Body of pancreas (tissue), 4 donors: Measurements from ENCODE around the gene STOML1.

ENCODE experiments used
- POLR2A ChIP-seq, 3 donors: fragments of 450-650 bp; IDR thresholded peaks; one replicate each; pipeline ENCODE4 v1.6.1; 2016; ENCODE audit warnings: antibody characterized with exemption in 3 of 3, mild to moderate bottlenecking in 2 of 3
- TF ChIP-seq, protein P1 (sequence below), 7 experiments: fragments of 450-650 bp in 4 of 7; fragments of 200-600 bp in 3 of 7; sonication (generic) in 3 of 7; IDR thresholded peaks; one replicate each; pipeline ENCODE4 v1.5.1; 2016 to 2019; ENCODE audit warnings: antibody characterized with exemption in 7 of 7

GRCh38 chr15:74036271-74037170 is 44.4 kb upstream of the STOML1 start:
- TF ChIP-seq, protein P1, sequence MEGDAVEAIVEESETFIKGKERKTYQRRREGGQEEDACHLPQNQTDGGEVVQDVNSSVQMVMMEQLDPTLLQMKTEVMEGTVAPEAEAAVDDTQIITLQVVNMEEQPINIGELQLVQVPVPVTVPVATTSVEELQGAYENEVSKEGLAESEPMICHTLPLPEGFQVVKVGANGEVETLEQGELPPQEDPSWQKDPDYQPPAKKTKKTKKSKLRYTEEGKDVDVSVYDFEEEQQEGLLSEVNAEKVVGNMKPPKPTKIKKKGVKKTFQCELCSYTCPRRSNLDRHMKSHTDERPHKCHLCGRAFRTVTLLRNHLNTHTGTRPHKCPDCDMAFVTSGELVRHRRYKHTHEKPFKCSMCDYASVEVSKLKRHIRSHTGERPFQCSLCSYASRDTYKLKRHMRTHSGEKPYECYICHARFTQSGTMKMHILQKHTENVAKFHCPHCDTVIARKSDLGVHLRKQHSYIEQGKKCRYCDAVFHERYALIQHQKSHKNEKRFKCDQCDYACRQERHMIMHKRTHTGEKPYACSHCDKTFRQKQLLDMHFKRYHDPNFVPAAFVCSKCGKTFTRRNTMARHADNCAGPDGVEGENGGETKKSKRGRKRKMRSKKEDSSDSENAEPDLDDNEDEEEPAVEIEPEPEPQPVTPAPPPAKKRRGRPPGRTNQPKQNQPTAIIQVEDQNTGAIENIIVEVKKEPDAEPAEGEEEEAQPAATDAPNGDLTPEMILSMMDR (IDR thresholded peaks at IDR 0.05): peak in 5 of 7 experiments; percentile 6 to 31 (median 23)
- no peak for TF ChIP-seq POLR2A (IDR thresholded peaks at IDR 0.05)
